ENCODE results near the gene FDXR. TPM values are rescaled to one million over a fixed set of nuclear protein-coding genes. Genes with fewer than 3 reads are reported as not detected.

FDXR gene
- polyA plus RNA-seq, 2 of the 4 experiments (the other 2 are of a cell fraction): 32.5 to 43.3 TPM

GRCh38 chr17:74879308-74879707 is 6.5 kb upstream of the FDXR start:
- H3K4me3 ChIP-seq: no peak overlapping the region
- POLR2A ChIA-PET: no interaction called here
- no peak overlapping the region for H3K27ac ChIP-seq
- CTCF ChIA-PET: interaction anchor here (0.7 to 33.1 kb wide), 4 partner anchors 27 to 1621 kb away, joined by 4 to 851 read pairs (median 6); partner anchors contain the start of gene GRIN2C
- no peaks in the 10 kb centered on the region for H3K9me3 ChIP-seq
- DNase-seq (ENCODE audit: low read depth in 1 of 2, low spot score in 1 of 2): no peak
- H3K4me1 ChIP-seq: peaks cover 2% of the 10 kb centered on the region; the same call in 2 of the 3 replicates
- H3K4me2 ChIP-seq: no peak overlapping the region
- no peak for FAIRE-seq
- TF ChIP-seq HDAC2 (IDR thresholded peaks at IDR 0.05): no peak
- TF ChIP-seq FOSB (CRISPR knock-in tag; IDR thresholded peaks at IDR 0.05): no peak
- no peak for TF ChIP-seq POLR2AphosphoS2 (conservative IDR thresholded peaks at IDR 0.05; ENCODE audit: low read length)
- no peak for TF ChIP-seq MAZ (IDR thresholded peaks at IDR 0.05; ENCODE audit: borderline replicate concordance, low read depth, low read length)
- TF ChIP-seq FOSL2 (IDR thresholded peaks at IDR 0.05): no peak
- no peak for TF ChIP-seq FOSL2 (CRISPR knock-in tag; IDR thresholded peaks at IDR 0.05)
- TF ChIP-seq SREBF2 (IDR thresholded peaks at IDR 0.05): no peak
- TF ChIP-seq KDM1A (IDR thresholded peaks at IDR 0.05; ENCODE audit: low read depth): no peak
- TF ChIP-seq MYC (IDR thresholded peaks at IDR 0.05; ENCODE audit: borderline replicate concordance, low read length): no peak
- no peak for TF ChIP-seq ESRRA (IDR thresholded peaks at IDR 0.05; ENCODE audit: borderline replicate concordance, low read length)
- TF ChIP-seq PHF8 (IDR thresholded peaks at IDR 0.05; ENCODE audit: borderline replicate concordance, low read depth): no peak
- no peak for TF ChIP-seq ZFP36 (IDR thresholded peaks at IDR 0.05; ENCODE audit: borderline replicate concordance, partially characterized antibody)
- TF ChIP-seq HES2 (IDR thresholded peaks at IDR 0.05): no peak
- TF ChIP-seq RCOR1 (IDR thresholded peaks at IDR 0.05; ENCODE audit: low read depth, low read length): no peak
- no peak for TF ChIP-seq ZNF302 (CRISPR knock-in tag; IDR thresholded peaks at IDR 0.05)
- no peak for TF ChIP-seq CHD2 (IDR thresholded peaks at IDR 0.05; ENCODE audit: low read length, partially characterized antibody)
- no peak for TF ChIP-seq RARB (CRISPR knock-in tag; IDR thresholded peaks at IDR 0.05)
- TF ChIP-seq GATA3 (IDR thresholded peaks at IDR 0.05; ENCODE audit: borderline replicate concordance): no peak
- no peak for TF ChIP-seq HOXA7 (CRISPR knock-in tag; IDR thresholded peaks at IDR 0.05)
- no peak for ATAC-seq
- WGBS (ENCODE audit: missing lambda C conversion rate): 78% methylated on average over 16 of the region's 16 CpGs

GRCh38 chr17:74878658-74879057 is 5.9 kb upstream of the FDXR start:
- no peak overlapping the region for H3K4me2 ChIP-seq
- CTCF ChIA-PET: interaction anchor here (0.7 to 33.1 kb wide), 7 partner anchors 9 to 1621 kb away, joined by 3 to 851 read pairs (median 5); partner anchors contain the start of genes GRIN2C and OTOP2
- no peak for DNase-seq (ENCODE audit: low read depth in 1 of 2, low spot score in 1 of 2)
- no peaks in the 10 kb centered on the region for H3K9me3 ChIP-seq
- POLR2A ChIA-PET: no interaction called here
- whole genome bisulfite sequencing (ENCODE audit: missing lambda C conversion rate): 54% methylated on average over 2 of the region's 2 CpGs
- H3K4me3 ChIP-seq: no peak overlapping the region
- no peak for ATAC-seq
- FAIRE-seq: no peak
- H3K4me1 ChIP-seq: peaks cover 6% of the 10 kb centered on the region; the same call in 2 of the 3 replicates
- H3K27ac ChIP-seq: no peak overlapping the region
- TF ChIP-seq E2F6 (IDR thresholded peaks at IDR 0.05; ENCODE audit: borderline replicate concordance, low read depth): no peak
- no peak for TF ChIP-seq EHMT2 (IDR thresholded peaks at IDR 0.05; ENCODE audit: low read depth)
- no peak for TF ChIP-seq SREBF2 (IDR thresholded peaks at IDR 0.05)
- TF ChIP-seq MAFK (IDR thresholded peaks at IDR 0.05; ENCODE audit: partially characterized antibody): no peak
- TF ChIP-seq JUN (IDR thresholded peaks at IDR 0.05): no peak
- TF ChIP-seq TP53 (CRISPR knock-in tag; IDR thresholded peaks at IDR 0.05): no peak
- no peak for TF ChIP-seq NPAS2 (CRISPR knock-in tag; IDR thresholded peaks at IDR 0.05; ENCODE audit: borderline replicate concordance)
- no peak for TF ChIP-seq HOXA7 (CRISPR knock-in tag; IDR thresholded peaks at IDR 0.05)
- no peak for TF ChIP-seq ZSCAN20 (CRISPR knock-in tag; IDR thresholded peaks at IDR 0.05)
- TF ChIP-seq BCL3 (IDR thresholded peaks at IDR 0.05): no peak
- no peak for TF ChIP-seq ESRRA (IDR thresholded peaks at IDR 0.05; ENCODE audit: borderline replicate concordance, low read length)
